NCI-H226 (cell line): ENCODE results near the gene NR2F1.

Experiments
- DNase-seq: peaks from one replicate; pipeline ENCODE4 v3.0.0-alpha.2; 2015

NR2F1 gene

DNA sequence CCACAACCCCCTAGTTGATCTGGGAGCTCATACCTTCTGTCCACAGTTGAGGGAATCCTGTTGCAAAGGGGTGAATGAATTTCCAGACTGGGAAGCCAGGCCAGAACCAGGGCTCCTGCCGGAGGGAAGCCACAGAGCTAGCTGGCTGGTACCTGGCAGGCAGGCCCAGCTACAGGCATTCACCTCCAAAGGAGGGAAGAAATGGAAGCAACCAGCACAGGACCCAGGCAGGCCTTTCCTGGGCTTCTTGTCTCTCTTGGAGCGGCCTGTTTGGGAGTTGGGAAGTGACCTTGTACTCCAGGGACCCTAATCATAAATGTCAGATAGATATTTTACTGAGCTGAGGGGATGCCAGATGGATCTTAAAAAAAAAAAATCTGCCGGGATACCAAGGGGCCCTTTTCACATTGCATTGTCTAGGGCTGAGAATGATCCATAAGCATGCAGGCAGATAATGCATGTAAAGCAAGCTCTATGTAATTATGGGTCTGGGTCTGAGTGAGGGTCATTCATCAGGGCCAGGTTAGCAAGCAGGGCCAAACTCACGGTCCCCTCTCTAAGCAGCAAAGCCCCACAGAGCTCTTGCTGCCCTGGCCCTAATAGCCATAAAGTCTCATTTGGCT lies 8.4 kb downstream of the NR2F1 start:
- DNase-seq: no peak

DNA sequence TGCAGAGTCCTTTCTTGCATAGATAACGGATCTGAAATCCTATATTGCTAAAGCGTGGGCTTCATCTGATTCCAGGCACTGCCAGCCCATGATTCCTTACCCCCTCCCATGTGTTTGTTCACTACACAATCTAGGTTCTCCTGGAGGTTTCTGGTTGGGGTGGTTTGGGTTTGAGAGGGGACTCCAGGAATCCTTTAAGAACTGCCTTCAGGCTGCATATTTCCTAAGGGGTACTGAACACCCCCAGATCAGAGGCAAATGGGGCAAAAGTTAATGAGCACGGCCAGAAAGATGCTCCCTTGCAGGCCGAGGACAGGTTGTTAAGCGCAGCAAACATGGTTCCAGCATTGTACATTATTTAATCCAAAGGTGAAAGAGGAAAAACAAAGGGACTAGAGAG lies 9.9 kb downstream of the NR2F1 start:
- no peak for DNase-seq

DNA sequence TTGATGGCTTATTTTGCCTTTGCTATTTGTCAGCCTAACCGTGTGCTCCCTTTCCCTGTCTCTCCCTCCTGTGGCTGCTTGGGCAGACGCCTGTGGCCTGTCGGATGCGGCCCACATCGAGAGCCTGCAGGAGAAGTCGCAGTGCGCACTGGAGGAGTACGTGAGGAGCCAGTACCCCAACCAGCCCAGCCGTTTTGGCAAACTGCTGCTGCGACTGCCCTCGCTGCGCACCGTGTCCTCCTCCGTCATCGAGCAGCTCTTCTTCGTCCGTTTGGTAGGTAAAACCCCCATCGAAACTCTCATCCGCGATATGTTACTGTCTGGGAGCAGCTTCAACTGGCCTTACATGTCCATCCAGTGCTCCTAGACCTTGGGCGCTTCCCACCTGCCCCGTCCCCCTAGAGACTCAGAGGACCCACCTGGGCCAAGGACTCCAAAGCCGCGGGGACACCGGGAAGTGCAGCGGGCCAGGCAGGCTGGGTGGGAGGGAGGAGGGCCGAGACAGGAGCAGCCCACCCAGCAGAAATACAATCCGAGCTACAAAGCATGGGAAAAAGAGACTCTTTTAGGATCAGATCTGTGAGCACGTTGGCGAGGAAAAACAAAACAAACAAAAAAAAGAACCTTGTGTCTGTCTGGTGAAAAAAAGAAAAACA lies 10.6 kb downstream of the NR2F1 start:
- no peak for DNase-seq

DNA sequence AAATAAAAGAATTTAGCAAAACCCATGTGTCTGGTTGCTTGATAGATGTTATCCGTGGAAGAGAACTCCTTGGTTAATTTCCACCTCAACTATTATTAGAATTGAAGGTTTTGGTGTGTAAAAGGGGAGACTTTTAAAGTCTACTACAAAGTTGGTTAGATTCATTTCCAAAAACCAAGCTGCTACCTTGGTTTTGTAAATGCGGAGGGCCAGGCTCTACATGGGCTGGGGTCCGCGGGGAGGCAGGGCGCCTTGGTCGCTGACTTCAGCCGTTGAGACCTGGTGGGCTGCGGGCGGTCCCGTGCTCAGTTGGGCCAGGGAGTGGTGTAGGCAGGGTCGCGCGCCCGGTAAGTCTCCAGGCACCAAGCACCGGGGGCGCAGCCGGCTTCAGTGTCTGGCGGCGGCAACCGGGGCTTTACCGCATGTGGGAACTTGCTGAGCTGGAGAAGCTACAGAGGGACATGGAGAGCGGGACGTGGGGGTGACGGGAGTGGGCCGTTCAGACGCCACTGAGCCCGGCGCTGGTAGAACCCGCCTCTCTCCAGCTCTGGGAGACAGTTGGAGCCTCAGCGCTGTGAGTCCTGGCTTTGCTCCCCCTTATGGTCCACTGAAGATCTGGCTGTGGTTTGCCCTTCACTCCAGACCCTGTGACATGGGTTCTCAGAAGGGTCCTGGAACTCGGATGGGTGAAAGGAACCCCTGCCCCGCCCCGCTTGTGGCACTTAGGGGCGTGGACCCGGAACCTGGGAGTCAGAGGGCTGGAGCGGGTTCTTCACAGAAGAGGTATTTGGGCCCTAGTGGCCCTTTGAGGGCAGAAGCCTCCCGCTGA lies 11.8 kb downstream of the NR2F1 start:
- DNase-seq: no peak

DNA sequence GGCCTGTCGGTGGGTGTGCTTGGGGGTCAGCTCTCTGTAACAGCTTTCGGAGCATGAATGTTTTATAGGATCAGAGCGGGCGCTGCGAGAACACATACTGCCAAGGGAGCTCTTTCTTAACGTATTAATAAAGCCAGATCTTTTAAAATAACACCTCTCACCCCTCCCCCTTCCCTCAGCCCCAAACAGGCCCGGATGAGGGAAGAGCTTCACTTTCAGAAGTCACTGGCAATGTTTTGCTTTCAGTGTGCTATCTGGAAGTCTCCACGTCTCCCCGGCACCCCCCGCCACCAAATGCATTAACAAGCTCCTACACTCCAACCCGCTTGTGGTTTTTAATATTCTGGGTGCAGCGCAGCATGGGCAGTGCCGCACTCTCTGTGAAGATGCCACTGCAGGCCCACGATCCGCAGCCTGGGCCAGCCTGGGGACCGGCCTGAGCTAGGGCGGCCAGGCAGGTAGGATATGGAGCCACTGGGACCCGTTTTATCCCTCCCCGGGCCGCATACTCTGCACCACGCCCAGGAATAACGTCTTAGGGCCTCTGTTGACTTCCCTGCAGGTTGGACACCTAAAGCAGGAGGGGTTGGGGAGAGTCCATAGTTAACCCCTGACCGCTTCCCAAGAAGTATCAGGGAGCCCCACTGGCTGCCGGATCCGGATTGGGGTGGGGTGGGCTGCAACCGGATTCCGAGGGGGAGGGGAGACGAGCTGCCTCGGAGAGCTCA lies 12.6 kb downstream of the NR2F1 start:
- no peak for DNase-seq

DNA sequence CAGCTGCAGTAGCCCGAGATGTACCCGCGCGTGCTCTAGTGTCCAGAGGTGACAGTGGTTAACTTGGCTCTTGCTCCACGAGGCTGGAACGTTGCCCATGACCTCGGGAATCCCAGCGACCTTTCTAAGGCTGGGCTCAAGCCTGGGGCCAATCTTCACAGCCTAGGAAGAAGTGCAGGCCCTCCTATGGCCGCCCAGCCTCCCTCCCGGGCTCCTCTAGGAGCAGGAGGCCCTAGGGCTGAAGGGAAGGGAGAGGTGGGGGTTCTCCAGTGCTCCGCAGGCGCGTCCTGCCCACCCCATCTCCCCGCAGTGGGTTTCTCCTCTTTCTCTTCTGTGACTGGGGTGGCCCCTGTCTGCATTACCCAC lies 13.3 kb downstream of the NR2F1 start:
- DNase-seq: no peak

DNA sequence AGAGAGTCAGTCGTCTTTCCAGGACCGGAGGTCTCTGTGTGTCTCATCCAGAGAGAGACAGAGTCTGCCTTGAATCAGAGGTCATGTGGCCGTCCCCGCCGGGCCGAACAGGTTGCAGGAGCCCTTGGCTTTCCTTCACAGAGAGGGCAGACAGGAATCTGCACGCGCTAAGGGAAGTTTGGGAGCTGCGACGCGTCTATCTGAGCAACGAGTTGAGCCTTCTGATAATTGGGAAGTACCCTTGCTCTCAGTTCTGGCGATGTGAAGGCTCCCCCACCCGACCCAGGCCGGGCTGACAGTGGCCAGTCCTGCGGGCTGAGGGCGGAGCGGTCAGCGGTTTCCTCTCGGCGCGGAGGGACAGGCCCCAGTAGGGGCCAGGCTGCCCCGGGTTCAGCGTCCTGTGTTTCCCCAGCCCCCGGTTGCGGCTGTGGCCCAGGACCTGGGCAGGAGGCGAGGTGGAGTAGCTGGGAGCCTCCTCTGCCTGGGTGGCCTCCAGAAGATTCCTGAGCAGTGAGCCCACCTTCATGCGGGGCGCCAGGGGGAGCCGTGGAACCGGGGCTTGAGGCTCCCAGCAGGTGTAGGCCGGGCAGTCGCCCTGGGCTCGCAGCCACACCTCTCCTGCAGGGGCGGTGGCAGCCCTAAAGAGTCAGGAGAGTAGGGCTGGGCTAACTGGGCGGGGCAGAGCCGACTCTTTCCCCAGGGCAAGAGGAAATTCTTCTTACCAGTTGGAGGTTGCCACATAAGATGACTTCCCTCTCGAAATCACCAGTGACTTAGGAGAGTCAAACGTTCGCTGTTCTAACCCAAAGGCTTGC lies 13.9 kb downstream of the NR2F1 start:
- DNase-seq: no peak

DNA sequence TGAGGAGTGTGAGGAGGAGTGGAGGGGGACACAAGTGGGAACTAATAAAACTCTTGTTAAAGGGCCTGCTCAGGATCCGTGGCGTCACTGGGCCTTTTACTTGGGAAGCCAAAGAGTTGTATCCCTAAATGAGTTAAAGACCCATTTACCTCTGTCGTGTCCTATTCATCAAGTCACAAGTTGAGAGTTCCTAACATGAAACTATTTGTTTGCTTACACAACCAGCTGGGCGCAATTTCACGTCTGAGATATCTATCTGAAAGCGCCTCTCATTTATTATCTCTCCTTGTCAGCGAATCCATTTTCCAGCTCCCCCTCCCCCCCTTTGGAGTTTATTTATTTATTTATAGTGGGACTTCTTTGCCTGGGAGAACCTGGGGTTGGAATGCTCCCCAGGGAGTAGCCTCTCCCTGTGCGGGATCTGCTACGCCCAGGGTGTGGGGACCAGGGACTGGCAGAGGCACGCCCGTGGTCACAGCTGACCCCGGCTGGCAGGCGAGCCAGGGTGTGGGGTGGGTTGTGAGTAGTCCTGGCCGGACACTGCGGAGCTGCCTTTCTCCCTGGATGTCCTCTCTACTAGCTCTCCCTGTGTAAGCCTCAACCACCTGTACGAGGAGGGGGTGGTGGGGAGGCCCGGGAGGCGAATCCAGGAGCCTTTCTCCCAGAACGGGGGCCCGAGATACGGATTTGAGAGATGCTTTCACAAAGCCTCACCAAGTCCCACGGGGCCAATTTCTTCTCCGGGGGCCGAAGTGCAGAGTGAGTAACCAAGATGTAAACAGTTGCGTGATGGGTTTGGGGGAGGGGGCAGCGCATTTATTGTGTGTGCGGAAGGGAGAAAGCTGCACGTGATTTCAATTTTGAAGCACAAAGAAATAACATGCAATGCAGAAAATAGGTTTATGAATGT lies 15.3 kb downstream of the NR2F1 start:
- no peak for DNase-seq

DNA sequence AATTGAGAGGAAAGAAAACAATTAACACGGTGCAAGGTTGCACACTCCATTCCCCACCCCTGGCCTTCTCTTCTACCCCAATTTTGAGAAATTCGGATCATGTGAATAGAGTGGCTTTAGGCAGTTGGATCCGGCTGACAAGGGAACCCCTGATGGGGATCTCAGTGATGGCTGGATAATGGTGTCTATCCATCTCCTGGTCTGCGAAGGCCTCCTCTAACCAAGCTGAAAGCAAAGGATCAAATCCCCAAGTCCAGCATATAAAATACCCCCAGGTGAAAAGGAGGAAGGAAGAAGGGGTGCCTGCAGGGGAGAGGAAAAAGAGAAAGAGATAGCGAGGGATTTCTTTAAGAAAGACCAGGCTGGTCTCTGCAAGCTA lies 16.0 kb downstream of the NR2F1 start:
- DNase-seq: no peak

DNA sequence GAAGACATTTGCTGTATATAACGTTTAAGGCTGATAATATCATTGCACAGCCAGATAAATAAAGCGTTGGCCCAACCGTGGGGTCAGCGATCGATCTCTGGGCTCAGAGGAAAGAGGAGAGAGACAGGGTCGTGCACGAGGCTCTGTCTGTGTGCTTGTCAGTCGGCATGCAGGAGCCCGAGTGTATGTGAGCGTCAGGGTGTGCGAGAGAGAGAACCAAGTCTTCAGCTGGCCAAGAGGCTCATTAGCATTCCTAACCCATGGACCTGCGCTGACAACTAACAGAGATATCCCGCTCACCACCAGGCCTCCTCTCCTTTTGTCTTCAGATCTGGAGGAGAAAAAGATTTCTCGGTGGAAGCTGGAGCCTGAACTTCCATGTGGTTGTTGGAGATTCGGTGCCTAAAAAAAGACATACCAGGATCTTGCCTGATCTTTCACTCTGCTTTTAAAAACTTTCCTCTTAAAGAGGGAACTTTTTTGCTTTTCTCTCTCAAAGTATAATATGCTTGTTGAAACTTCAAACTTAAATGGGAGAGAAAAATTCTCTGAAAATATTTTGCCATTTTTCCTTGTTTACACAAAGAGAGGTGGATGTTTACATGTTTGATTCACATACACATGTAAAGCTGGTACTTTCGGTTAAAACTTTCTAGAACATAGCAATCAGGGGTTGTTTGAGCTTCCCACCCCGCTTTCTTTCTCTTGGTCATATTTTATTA lies 16.5 kb downstream of the NR2F1 start:
- DNase-seq: no peak

DNA sequence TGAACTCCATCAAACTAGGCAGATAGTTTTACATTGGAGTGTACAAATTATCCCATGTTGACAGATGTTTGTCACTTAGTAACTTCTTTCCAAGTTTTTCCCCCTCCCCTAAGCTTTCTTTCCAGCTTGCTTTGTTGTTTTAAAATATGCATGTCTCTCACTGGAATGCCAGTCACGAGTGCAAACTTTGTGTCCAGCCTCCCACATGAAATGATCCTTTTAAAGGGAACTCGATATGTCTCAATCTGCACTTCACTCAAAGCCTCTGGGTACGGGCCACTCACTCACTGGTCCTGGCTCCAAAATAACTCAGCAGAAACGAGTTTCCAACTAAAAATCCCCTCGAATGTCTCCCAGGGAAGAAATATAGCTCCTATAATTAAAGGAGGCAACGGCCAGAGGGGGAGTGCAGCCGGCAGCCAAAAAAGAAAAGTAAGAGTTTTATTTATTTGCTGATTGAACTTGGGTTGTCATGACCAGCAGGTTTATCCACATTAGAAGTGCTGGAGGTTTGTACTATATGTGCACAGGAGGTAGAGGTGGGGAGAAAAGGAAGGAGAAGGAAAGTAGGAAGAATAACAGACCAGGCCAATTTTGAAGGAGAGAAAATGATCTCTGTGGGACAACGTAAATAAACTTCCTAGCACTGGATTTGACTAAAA lies 17.5 kb downstream of the NR2F1 start:
- no peak for DNase-seq

DNA sequence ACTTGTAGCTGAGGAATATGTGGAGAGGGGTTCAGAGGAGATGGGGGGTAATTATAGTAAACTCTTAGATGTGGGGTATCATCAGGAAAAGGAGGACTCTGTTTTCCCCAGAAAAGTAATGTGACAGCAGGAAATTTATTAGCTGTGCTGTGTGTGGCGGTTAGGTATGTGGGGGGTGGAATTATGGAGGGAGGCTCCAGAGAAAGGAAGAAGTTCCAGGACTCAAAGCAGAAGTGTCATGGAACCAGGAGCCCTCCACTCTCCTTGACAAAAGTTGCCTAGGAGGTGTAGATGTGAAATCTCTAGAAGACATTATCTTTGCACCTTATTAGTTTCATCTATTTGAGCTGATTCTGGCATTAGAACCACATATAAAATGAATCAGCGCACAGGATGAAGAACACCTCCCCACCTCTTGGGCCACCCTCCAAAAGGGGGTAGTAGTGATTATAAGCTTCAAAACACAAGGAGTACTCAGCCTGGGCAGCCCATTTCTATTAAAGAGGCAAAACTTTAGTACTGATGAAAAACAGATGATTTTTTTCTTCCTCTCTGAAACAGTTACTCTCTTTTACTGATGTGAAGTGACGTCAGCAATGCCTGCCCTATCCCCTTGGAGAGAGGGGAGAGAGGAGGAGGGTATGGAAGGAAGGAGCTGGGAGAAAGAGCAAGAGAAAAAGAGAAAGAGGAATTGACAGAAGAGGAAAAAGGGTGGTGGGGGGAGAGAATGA lies 18.2 kb downstream of the NR2F1 start:
- no peak for DNase-seq

DNA sequence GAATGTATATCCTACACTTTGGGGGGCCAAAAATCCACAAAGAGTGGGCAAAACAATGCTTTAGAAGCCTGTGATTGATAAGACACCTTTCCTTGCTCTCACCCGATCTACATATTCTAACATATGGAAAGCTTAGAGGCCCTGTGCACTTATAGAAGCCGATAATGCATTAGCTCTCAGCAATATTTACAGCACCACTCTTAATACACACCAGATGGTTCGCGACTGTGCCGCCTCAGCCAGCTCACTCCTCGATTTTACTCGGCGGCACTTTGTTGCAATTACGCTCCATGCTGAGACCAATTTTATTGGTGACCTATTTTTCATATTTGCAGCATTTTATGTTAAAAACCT lies 18.8 kb downstream of the NR2F1 start:
- no peak for DNase-seq

DNA sequence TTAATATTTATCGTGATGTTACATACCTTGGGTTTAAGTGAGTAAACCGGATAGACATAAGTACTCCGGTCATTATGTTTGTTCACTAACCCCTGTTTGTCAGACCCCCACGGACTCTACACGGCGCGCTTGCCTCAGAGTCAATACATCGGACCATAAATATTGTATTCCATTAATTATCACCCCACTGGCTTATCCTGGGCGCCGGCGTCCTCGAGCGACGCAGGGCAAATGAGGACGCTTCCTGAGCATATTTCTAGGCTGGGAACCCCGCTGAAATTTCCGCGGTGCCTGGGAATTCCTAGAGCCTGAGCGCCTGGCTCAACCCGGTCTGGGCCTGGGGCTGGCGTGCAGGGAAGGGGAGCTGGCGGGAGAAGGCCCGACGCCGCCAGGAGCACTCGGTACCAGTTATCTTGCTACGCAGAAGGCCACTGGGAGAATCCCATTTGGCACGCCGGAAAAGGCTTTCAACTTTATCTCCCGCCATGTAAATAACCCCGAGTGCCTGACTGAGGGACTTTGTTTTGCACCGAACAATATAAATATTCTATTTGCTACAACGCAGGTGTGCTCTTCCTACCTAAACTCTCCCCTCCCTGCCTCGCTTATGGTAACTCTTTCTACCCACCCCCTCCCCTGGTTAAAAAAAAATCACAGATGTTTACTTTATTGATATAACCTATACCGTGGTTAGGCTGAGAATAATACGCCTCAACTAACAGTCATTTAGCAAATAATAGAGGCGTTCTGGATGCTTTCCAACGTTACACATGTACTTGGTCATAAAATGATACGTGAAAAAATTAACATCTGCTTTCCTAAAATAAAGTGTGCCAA lies 19.4 kb downstream of the NR2F1 start:
- no peak for DNase-seq

DNA sequence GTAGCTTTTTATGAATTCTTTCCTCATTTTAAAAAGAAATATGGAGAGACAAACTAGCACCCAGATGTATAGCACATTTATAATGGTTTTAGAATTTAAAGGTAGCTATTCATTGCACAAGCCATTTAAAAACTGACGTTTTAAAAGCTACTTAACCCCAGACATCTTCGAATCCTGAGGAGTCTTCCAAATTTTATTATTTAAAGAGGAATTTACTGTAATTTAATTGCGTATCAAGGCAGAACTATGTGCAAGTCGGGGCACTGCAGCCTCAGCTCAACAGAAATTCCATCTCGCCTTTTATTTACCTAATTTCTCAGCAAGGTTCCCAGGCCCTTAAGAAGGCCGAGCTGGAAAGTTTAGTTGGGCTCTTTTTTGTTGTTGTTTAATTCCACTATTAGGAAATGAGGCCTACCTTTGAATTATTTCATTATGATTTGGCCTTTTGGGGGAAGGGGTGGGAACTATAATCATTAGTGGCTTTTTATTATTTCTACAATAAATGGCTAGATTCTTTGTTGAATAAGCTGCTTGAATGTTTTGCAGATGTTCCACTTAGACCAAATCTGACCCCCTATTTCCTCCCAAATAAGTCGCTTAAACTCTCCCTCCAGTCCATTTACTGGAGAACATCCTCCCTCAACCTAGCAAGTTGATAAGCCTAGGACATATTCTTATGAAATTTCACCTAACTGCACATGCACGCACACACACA lies 20.2 kb downstream of the NR2F1 start:
- DNase-seq: no peak

DNA sequence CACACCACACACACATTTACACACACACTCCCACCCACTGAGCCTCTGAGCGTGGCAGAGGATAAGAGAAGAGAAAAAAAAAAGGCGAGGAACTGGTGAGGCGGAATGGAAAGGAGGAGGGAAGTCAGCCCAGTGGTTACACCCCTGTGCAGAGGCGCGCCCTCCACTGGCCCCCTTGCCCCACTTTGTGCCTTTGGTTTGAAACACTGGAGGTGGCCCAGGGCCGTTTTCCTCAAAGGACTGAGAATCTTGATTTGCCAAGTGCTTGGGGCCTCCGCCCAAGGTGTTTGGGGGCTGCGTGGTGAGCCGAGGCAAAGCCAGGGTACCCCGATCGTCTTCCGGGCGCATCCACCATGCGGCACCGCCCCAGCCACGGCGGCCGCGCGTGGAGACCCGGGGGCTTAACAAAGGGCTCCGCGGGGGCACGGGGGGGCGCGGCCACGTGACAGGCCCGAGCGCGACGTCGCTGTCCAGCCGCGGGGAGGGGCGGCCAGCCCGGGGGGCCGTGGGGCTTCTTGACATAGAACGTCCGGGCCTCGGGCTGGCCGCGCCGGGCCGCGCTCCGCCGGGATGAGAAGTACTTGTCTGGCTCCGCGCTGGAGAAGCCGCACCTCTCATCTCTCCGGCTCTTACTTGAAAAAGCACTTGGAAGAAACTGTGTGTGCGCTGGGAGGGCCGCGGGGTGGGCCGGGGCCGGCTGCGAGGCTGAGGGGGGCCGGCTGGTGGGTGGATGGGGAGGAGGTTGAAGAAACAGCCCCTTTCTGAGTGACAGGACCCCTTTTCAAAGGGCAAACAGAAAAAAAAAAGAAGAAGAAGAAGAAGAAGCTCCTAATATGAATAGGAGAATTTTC lies 21.0 kb downstream of the NR2F1 start:
- DNase-seq: no peak
